HFFc6 (cell line): Measurements from ENCODE around the gene YIPF2. TPM values are rescaled to one million over a fixed set of nuclear protein-coding genes. Genes with fewer than 3 reads are reported as not detected.

Source experiments
- DNase-seq: peaks from one replicate; pipeline ENCODE4 v3.0.0-alpha.2; 2018
- H3K27ac Mint-ChIP-seq: 2 replicates; pipeline ENCODE4 v1.8.0; 2020; ENCODE audit warnings: mild to moderate bottlenecking, mixed read lengths
- H3K27me3 Mint-ChIP-seq: 2 replicates; pipeline ENCODE4 v1.8.0; 2021; ENCODE audit warnings: mild to moderate bottlenecking, moderate library complexity, mixed read lengths; ENCODE audit not compliant: insufficient read depth
- H3K36me3 Mint-ChIP-seq: 2 replicates; pipeline ENCODE4 v1.8.0; 2021; ENCODE audit warnings: low read depth, mixed read lengths
- H3K4me1 Mint-ChIP-seq: 2 replicates; pipeline ENCODE4 v1.8.0; 2020; ENCODE audit warnings: low read depth, mixed read lengths
- H3K4me3 Mint-ChIP-seq: 2 replicates; pipeline ENCODE4 v1.8.0; 2020; ENCODE audit warnings: mild to moderate bottlenecking, moderate library complexity, mixed read lengths
- H3K9me3 Mint-ChIP-seq: 2 replicates; pipeline ENCODE4 v1.8.0; 2020; ENCODE audit warnings: mild to moderate bottlenecking, mixed read lengths
- total RNA-seq, 6 experiments: library from RNA; stranded (reverse); fragmentation: NEBNext Ultra II Directional; extraction: Animal tissue kit (Norgen Biotek cat#: 25700); gene quantifications; 2 replicates in 1 of 6; 3 replicates in 5 of 6; pipeline ENCODE4 v1.2.3, GENCODE V29; 2021
- TF ChIP-seq, protein P1 (sequence below): fragments of 200-600 bp; sonication (generic); IDR thresholded peaks from 2 replicates; pipeline ENCODE4 v1.5.0; 2021; ENCODE audit warnings: antibody characterized with exemption, mild to moderate bottlenecking

YIPF2 gene
- total RNA-seq, 6 experiments from 2014 or later: 78.7 to 105 (median 83.3) TPM

DNA sequence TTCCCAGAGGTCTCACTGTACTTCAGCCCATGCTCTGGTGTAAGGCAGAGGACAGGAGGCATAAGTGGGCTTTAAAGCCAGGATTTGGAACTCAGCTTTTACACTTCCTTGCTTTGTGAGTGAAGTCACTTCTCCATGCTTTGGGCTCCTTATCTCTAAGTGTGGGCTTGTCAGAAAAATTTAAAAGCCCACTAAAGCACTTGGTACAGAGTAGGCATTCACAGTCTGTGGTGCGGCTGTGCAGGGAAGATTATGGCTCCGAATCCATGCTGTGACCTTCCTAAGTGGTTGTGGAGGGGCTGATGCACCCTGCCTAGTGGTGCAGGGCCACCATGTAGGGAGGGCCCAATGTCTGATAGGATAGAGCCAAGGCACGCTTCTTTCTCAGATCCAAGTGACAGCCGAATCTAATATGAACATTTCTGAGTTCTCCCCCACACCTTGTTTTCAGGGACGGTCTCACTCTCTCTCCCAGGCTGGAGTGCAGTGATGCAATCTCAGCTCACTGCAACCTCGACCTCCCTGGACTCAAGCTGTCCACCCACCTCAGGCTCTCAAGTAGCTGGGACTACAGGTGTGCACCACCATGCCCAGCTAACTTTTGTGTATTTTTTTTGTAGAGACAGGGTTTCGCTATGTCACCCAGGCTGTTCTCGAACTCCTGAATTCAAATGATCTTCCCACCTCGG, 7.1 kb upstream of the YIPF2 start:
- DNase-seq: no peak
- Mint-ChIP-seq H3K4me3 (no peak overlapping the region), H3K9me3 (no peaks in the 10 kb centered on the region), H3K27ac (no peak overlapping the region), H3K4me1 (peaks cover 6% of the 10 kb centered on the region), H3K36me3 (no peaks in the 10 kb centered on the region), H3K27me3 (no peaks in the 10 kb centered on the region; the same call in 1 of the 2 replicates)
- TF ChIP-seq, protein P1, sequence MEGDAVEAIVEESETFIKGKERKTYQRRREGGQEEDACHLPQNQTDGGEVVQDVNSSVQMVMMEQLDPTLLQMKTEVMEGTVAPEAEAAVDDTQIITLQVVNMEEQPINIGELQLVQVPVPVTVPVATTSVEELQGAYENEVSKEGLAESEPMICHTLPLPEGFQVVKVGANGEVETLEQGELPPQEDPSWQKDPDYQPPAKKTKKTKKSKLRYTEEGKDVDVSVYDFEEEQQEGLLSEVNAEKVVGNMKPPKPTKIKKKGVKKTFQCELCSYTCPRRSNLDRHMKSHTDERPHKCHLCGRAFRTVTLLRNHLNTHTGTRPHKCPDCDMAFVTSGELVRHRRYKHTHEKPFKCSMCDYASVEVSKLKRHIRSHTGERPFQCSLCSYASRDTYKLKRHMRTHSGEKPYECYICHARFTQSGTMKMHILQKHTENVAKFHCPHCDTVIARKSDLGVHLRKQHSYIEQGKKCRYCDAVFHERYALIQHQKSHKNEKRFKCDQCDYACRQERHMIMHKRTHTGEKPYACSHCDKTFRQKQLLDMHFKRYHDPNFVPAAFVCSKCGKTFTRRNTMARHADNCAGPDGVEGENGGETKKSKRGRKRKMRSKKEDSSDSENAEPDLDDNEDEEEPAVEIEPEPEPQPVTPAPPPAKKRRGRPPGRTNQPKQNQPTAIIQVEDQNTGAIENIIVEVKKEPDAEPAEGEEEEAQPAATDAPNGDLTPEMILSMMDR: no peak

DNA sequence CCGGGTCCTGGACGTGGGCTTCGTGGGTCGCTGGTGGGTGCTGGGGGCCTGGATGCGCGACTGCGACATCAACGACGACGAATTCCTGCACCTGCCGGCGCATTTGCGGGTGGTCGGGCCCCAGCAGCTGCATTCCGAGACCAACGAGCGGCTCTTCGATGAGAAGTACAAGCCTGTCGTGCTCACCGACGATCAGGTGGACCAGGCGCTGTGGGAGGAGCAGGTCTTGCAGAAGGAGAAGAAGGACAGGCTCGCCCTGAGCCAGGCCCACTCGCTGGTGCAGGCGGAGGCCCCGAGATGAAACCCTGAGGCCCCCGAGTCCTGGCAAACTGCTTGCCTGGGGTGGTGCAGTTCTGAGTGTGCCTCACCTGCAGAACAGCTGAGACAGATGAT, 959 bp upstream of the YIPF2 start:
- Mint-ChIP-seq H3K9me3 (no peaks in the 10 kb centered on the region), H3K27ac (peak overlapping the region; percentile 18; the same call in 1 of the 2 replicates), H3K27me3 (peaks cover 6% of the 10 kb centered on the region), H3K4me3 (peak overlapping the region; percentile 95), H3K36me3 (peaks cover 16% of the 10 kb centered on the region), H3K4me1 (peaks cover 9% of the 10 kb centered on the region)
- TF ChIP-seq, protein P1: no peak
- DNase-seq: no peak

DNA sequence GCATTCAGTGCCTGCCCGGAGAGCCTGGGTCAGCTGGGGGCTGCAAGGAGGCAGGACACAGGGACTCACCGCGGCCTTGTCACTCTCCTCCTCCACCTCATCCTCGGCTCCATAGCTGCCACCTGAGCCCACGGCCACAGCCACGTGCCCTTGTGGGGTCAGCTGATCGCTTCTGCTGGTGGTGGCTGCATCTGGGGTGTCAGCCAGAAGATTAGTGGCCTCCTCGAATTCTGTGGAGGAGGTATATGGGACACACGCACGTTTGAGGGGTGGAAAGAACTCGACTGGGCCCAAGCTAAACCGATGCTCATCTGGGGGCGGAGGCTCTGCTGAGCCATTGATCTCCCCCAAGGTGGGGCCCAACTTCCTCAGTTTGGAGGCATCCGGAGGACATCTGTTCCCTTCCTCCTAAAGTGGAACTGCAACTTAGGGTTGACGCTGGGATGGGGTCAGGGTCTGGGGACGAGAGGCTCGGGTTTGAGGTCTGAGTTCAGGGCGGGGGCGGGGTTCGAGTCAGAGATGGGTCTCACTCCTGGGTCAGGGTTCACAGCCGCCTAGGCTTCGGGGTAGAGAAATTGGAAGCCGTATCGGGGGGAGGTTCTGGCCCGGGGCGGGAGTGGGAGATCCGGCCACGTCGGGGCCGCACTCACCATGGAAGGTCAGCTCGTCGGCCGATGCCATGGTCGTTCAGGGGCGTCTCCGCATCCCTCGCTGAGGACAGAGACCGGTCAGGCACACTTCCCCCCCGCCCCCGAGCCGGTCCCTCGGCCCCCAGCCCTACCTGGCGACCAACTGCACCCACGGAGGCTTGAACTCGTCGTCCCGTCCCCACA, 493 bp downstream of the YIPF2 start:
- Mint-ChIP-seq H3K27me3 (peaks cover 6% of the 10 kb centered on the region), H3K36me3 (peaks cover 16% of the 10 kb centered on the region), H3K4me1 (peaks cover 9% of the 10 kb centered on the region), H3K4me3 (peak overlapping the region; percentile 95), H3K9me3 (no peaks in the 10 kb centered on the region), H3K27ac (peak overlapping the region; percentile 84)
- peak; percentile 25 for DNase-seq
- TF ChIP-seq, protein P1: no peak

DNA sequence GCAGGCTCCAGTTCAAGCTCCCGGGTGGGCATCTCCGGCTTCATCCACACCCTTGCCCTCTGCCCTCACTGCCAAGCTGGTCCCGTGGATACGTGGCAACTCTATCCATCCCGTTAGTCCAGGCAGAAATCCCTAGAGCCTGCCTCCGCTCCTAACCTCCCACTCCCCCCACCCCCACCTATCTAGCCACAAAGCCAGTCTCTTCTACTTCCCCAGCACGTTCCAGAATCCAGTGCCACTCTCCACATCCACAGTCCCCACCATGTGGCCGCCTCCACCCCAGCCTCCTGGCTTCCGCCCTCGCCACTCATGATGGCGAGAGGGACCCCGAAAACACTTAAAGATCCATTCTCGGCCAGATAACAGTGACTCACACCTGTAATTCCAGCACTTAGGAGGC, 3.8 kb downstream of the YIPF2 start:
- peaks cover 12% of the 10 kb centered on the region for H3K27me3 Mint-ChIP-seq
- TF ChIP-seq, protein P1: no peak
- H3K9me3 Mint-ChIP-seq: no peaks in the 10 kb centered on the region
- H3K4me1 Mint-ChIP-seq: peaks cover 9% of the 10 kb centered on the region
- H3K36me3 Mint-ChIP-seq: peaks cover 20% of the 10 kb centered on the region
- H3K27ac Mint-ChIP-seq: no peak overlapping the region; the same call in 1 of the 2 replicates
- H3K4me3 Mint-ChIP-seq: no peak overlapping the region
- no peak for DNase-seq

DNA sequence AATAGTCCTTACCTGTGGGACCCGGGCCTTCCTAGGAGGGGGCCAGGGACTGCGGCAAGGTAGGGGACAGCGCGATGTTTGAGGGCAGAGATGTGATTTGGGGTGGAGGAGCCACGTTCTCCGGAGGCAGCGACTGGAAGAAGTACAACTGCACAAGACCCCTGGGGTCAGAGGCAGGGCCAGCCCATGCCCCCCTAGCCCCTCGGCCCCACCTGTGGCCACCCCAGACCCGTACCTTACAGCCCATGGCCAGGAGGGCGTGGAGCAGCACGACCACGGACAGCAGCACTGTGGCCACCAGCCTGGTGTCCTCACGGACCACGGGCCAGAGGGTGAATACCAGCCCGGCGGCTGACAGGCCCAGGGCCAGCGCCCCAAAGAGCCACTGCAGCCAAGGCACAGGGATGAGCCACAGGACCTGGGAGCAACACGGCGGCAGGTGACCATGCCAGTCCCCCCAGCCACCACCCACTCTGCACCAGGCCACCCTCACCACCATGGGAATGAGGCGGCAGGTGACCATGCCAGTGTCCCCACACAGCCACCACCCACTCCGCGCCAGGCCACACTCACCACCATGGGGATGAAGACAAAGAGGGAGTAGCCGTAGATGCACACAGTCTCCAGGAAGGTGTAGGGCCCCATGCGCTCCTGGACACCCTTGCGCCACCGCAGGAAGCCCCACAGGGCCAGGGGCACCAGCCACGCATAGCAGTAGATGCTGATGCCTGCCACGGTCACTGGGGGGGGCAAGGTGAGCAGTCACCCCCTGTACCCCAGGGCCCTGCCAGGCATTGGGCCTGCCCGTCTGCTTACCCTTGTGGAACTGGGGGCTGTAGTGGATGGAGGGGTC, 5.0 kb downstream of the YIPF2 start:
- Mint-ChIP-seq H3K4me3 (no peak overlapping the region), H3K27ac (no peak overlapping the region), H3K4me1 (peaks cover 9% of the 10 kb centered on the region), H3K36me3 (peaks cover 20% of the 10 kb centered on the region), H3K27me3 (peaks cover 12% of the 10 kb centered on the region), H3K9me3 (no peaks in the 10 kb centered on the region)
- TF ChIP-seq, protein P1: no peak
- no peak for DNase-seq
